CD4-positive, alpha-beta T cell treated with Interleukin-4 for 4 hours (primary cell): Measurements from ENCODE around the gene SLC5A3.

ENCODE experiments used
- DNase-seq: peaks from one replicate; pipeline ENCODE4 v3.0.0-alpha.2; 2020

SLC5A3 gene

DNA sequence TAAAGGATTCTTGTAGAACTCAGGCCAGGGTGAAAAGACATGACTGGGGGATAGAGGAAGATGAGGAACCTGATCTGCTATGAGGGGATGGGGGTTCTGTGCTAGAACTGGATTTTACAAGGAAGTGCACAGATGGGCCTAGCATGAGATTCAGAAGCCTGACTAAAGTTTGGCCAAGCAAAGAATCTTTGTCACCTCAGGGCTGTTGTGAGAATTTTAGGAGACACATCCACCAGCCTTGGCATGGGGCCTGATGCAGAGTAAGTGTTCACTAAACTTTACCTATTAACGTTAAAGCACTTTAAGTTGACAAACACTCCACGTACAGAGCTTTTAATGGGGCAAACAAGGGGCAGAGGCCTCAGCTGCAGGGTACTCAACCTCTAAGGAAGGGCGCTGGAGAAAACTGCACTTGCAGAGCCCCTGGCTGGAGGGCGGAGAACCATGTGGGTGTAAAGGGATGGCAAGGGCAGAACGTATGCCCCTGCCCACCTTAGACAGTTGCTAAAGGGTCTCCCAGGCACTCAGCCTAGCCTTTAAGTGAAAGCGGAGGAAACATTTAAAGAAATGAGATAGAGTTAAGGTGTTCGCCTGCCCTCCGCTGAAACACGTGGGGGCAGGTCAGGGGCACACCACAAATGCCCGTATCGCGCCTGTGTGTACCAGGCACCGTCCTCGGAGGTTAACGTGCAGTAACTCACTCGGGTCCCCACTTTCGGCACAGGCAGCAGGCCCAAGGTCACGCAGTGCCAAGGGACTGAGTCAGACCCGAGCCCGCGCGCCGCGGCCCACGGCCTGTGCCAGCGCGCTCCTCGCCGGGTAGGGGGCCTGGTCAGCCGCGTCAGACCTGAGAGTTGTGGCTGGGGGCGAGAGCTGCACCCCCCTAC is 990 bp upstream of the SLC5A3 start:
- DNase-seq = no peak

DNA sequence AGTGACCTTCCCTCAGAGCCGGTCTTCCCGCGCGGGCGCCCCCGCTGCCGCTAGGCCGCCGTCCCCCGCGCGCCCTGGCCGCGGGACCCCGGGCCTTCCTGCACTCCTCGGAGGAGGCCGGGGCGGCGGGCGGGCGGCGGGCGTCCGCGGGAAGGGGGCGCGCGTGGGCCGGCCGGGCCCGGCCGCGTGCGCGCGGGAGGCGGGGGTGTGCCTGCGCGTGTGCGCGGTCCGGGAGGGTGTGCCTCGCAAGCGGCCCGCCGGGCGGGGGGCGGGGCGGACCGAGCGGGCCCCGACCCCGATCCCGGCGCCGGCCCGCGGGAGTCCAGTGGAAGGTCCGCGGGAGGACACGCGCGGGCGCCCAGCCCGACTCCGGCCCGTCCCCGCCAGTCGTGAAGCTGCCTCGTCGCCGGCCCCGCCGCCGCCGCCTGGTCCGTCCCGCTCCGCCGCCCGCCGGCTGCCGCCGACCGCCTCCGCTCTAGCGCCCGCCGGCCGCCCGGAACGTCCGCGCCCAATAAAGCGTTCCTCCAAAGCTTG is 438 bp downstream of the SLC5A3 start:
- DNase-seq = peak; percentile 40

DNA sequence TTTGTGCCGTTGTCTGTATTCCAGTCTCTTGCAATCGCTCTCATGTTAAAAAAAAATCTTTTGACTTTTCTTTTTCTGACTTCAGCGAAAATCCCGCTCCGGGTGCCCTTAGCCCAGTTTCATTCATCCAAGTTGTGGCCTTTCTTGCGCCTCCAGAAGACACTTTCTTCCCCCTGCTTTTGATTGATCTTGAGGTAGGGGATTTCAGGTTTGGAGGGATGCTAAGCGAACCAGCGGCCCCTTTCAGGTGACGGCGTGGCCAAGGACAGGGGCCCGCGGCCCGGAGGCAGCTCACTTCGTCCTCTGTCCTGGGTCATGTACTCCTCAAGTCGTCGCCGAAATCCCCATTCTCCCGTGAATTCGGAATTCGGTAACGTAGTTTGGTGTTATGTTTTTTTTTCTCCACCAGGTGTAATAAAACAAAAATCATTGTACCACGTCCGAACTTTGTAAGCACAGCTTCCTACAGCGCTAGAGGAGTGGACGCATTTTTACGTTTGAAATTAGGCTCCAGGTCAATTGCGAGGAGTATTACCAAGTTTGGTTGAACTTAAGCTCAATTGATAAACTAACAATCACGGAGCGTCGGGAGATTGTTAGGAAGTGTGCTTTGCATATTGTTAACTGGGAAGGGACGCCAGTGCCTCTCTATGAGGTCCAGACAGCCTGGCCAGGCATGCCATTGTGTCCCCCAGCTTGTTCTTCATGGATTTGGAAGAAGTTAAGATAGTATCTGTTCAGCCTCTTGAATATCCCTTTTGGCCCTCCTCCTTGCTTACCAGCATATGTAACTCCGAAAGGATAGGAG is 1.1 kb downstream of the SLC5A3 start:
- DNase-seq = peak; percentile 5

DNA sequence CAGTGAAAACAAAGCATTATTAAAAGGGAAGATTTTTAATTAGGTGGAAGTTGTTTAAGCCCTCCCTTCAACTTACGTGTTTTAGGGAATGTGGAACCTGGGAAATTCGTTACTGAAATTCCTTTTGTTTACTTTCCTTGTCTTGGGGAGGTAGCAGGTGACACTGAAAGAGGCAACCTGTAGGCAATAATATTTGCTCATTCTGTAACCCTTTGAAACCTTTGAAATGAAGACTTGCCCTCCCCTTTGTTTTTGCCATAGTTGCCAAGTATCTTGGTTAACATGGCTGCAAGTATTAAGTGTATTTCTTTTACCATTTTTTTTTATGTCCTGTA is 1.7 kb downstream of the SLC5A3 start:
- DNase-seq = no peak

DNA sequence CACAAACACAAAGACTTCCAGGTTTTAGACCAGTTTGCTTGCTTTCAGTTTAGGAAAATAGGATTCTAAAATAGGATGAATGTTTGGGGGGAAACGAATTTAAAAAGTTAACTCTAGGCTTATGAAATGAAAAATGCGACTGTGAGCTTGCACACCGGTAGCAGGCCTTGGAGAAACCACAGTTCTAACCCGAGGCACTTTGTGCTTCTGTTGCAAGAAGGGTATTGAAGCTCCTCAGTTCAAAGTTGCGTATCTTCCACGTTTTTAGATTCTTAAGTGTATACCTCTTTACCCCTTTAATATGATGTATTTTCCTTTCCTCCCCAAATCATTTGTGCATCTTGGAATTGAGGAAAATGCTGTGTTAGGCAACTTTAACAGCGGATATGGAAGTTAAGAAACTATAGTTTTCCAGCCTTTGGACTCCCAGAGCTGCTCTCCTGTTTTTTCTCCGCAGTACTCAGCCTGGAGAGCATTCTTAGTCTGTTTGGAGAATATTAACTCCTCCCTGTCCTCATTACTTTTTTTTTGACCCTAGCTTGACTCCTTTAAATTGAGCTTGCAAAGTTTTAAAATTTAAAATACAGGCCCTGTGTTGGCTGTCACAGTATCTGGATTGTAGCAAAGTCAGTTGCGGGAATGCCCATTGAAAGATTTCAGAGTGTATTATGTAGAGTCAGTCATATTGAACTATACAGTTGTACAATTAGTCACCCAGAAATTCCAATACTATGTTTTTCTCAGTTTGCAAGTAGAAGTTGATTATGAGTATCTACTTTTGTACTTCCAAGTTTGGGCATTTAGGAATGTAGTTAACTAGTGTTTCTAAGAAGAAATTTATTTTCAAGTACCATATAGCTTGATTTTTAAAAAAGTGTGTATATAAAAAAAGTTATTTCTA is 2.6 kb downstream of the SLC5A3 start:
- DNase-seq = no peak

DNA sequence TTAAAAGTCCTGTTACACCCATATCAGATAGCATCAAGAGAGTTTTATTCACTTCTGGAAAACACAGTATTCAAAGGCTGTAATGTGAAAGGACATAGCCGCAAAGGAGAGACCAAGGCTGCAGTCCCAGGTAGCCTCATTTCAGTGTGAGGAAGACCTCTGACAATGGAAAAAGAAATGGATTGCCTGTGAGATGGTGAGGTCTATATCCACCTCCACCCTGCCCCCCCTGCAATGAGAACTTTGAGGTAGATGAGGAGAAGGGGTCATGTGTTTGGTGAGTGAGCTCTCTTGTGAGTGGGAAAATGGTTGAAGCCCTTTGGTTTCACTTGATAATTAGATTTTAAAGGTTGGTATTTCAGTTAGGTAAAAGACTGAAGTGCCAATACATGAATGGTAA is 3.5 kb downstream of the SLC5A3 start:
- no peak for DNase-seq

DNA sequence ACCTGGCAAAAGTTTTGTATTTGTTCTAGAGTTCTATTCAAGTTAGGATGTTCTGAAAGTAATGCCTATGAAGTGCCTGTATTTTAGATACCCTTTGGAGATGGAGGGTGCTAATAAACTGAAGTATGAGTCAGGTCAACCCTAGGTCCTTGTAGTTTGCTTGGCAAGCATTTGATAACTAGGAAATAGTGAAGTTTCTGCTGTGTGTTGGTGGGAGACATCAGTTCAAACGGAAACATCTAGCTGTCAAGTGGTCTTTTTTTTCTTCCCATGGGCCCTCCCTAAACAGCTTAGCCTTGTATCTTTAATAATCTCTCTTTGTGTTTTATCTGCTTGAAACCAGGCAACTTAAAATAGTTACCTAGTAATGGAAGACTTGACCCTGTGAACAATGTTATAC is 4.5 kb downstream of the SLC5A3 start:
- no peak for DNase-seq

DNA sequence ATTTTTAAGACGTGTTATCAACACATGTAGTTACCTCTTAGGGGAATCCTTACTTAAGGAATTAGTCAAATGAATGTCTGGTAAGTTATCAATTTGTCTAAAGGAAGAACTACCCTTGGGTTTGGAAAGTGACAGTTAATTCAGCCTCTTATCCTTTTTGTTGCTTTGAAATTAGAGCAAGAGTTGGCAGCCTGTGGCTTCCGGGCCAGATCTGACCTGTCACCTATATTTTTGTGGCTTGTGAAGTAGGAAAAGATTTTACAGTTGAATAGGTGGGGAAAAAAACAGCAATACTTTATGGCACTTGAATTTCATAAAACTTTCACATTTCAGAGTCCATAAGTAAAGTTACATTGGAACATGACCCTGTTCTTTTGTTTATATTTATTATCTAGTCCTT is 5.5 kb downstream of the SLC5A3 start:
- DNase-seq = peak; percentile 35

DNA sequence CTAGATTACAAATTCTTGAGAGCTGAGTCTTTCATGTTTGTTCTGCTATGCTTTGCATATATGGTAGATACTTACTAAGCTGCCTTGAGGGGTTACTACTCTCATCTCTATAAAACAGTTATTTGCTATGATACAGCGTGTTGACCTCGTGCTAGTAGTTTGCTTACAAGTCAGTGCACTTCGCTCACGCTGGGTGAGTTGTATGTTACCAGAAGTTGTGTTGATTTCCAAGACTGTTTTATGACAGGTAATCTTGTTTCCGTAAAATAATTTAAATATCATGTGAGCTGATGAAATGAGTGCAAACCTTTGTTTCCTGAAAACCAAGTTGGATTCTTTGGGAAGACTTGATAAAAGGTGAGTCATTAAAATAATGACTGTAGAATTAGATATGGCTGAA is 7.3 kb downstream of the SLC5A3 start:
- no peak for DNase-seq

DNA sequence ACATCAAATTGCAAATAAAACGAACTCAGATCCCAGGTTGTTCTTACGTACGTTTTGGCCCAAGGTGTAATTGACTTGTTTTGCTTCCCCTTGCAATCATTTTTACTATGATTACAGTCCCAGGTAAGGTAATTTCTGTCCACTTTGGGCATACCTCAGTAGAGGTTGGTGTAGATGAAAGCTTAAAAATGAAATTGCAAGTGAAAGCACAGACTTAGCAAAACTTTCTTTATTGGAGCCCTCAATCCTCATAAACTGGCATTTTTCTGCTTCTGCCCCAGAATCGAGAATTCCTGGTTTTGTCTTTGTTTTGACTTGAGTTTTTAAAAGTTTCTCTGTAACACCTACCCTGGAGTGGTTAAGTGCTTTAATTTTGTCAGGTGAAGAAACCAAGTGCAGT is 9.4 kb downstream of the SLC5A3 start:
- DNase-seq = no peak

DNA sequence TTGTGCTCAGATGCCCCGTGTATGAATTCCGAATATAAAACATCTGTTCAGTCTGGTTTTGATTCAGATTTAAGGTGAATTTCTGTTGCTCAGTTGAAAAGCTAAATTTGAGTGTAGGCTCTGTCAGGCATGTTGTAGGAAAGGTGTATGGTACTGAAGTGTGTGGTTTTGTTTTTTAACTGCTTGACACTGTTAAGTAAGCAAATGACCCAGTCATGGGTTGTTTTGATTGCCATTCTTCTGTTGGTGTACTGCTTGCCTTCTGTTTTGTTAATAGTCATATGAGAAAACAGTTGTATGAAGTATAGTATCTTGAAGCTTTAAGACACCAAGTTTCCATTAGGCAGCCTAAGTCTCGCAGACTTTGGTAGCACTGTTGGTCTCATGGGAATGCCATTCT is 10.0 kb downstream of the SLC5A3 start:
- no peak for DNase-seq

DNA sequence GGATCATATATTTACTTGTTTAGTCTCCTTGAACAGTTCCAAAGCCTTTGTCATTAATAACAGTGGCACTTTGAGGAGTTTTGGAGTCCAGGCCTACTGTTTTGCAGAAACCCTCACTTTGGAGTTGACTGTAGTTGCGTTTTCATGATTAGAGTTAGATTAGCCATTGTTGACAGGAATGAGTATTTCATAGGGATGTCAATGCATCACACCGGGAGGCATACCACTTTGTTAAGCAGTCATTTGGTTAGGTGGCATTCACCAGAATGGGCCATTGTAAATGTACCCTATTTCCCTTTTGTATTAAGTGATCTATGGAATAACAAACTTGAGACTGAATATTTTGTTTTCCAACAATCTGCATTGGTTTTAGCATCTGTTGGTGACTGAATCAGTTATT is 11.8 kb downstream of the SLC5A3 start:
- no peak for DNase-seq

DNA sequence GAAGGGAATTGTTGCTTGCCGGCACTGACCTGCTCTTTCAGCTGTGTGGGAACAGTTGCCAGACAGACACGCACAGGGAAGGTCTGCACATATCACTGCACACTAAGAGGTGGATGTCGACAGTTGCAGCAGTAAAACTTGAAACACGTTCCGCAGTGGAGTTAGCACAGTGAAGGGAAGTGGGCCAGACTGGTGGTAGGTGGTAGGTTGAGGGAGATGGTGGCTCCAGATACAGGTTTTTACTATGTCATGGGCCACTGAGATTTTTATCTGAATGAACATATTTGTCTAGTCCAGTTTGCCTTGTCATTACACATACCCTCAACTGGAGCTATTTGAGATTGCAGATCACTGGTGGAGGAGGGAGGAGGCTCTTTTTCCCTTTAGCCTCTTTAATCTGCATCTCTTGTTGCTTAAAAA is 13.5 kb downstream of the SLC5A3 start:
- DNase-seq = peak; percentile 34

DNA sequence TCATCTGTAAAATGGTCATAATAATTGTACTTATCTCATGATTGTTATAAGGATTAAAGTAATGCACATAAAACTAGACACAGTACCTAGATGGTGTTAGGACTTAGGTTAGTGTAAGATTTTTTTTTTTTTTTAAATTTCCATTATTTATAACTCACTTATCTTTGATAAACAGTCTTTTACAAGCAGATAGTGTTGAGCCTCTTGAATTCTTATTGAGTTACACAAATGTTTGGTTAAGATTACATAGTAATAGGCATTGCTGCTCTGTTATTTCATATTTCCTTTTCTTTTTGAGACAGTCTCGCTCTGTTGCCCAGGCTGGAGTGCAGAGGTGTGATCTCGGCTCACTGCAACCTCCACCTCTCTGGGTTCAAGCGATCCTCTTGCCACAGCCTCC is 15.4 kb downstream of the SLC5A3 start:
- no peak for DNase-seq

DNA sequence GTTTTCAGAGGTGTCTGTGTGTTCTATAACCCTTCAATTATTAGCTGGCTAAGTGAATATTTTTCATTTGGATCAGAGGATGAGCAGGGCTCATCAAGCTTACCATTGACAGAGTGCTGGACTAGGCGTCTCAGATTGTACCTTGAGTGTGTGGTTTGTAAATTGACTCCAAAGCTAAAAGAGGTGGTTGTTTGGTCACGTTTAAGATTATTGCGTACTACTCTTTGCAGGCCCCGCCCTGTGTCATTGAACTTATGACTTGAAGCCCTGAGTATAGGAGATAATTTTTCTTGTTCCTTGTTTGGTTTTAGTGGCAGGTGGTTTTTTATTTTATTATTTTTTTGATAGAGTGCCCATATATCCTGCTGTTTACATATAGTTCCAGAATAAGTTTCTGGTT is 17.7 kb downstream of the SLC5A3 start:
- DNase-seq = no peak

DNA sequence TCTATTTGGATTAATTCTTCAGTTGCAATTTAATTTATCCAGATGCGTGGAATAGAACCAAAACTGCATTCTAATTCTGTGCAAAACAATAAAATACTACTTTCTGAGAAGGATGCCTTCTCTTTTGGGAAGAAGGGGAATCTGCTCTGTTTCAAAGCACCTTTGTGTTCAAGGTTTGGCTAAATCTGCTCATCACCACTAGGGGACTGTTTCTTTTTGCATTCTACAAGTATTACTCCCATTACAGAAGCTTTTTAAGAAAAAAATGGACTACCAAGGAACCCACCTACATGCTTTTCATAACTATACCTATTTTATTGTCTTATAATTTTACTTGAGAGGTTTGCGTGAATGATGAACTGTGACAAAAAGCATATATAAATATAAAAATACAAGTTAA is 18.2 kb downstream of the SLC5A3 start:
- no peak for DNase-seq

DNA sequence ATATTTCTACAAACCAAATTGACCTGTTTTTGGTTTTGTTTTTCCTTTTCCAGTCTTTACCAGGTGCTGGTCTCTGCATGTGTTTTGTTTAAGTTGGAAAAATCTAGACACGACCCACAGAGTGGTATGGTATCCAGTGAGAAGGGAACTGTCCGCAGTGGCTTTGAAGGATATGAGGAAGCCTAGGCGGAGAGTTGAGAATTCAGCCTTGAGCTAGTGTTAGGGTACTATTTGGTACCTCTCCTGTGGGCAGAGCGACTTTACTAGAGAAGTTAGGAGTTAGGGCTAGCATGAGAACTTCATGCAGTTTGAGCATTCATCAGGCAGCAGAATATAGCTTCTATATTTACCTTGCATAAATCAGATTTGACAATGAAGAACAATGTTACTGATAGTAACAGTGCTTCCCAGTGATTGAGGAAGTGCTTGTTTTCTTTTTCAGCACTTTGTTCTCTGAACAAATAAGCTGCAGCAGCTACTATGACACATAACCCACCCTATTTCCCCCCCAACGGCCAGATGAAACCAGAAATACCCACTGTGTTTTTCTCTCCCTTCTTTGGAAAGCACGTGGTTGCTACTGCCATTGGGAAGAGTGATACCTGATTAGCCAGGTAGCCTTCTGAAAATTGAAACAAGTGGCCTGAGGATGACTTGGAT is 19.0 kb downstream of the SLC5A3 start:
- DNase-seq = peak; percentile 27

DNA sequence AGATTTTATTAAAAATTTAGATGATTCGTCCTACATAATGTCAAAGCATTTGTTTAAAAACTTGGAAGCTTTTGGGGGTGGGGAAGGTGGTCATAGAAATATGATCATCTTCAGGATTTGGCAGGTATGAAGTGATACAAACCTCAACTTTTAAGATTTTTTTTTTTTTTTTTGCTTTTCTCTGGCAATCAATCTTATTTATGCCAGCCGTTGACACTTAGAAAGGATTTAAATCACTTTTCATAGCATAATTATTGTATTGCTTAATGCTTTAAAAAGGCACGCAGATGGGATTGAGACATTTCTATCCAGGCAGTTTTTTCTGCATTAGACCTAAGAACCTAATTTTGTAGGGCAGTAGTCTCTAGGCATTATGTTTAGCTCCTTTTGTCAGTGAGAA is 19.7 kb downstream of the SLC5A3 start:
- no peak for DNase-seq

DNA sequence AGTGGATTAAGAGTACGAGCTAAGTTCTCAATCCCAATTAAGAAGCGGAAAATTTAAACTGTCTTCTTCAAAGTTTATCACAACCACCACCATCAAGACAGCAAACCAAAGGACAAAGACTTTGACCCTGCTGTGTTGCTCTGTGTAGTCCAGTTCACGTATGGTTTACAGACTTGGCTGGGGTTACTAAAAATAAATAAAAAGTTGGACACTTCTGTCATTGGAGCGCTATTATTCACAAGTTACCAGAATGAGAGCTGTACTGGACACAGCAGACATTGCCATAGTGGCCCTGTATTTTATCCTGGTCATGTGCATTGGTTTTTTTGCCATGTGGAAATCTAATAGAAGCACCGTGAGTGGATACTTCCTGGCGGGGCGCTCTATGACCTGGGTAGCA is 21.6 kb downstream of the SLC5A3 start:
- no peak for DNase-seq

DNA sequence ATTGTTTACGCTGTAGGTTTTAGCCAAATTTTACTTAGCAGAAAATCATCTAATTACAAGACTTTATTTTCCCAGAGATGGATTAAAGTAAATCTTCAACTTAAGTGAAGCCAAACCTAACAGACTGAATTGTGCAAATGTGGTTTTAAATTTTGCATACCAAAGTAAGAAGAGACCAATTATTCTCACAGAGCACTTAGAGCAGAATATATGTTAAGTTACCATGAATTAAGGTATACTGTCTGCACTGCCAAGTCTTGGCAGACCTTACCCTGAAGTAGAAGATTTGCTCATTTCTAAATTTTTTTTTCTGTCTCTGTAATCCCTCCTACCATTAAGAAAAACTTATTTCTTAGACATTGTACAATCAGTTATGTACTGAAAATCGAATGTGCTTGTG is 24.1 kb downstream of the SLC5A3 start:
- no peak for DNase-seq

DNA sequence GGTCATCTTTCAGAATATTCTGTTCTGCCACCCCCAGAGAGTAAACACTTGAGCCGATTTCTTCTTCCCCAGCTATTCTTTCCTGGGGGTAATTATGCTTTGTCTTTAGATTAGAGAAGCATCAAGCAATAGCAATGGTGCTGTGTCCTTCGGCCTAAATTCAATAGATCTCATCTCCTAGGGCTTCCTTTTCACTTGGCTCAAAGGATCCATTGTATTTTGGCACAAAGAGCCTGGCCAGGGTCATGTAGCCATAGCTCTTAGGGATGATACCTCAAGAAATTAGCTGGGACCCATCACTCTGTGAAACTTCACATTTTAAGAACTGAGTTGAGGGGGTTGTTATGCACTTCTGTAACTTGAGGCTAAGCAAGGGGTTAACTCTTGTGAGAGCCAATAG is 27.0 kb downstream of the SLC5A3 start:
- no peak for DNase-seq

DNA sequence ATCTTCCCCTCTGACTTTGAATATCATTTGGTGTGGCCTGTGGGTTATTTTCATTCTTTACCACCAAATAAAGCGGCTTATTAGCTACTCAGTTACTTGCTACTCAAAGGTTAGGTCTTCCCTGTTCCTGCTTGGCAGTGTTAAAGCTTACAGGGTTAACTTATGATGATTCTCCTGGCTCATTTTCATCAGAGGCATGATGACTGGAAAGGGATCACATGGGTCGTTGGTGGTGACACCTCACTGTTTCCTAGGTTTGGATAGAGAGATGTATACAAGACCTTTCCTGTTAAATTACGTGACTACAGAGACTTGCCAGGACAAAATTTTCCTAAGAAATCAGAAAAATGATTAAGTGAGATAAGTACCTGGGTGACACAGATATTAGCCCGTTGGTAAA is 27.4 kb downstream of the SLC5A3 start:
- DNase-seq = no peak
